Gastroesophageal sphincter (tissue), 3 donors: ENCODE results near the gene ZAR1L.

Experiments used
- CTCF ChIP-seq, 4 experiments: fragments of 200-600 bp in 2 of 4; fragments of 450-650 bp in 2 of 4; sonication (generic) in 1 of 4; IDR thresholded peaks; one replicate each; pipeline ENCODE4 v1.5.1; 2017 to 2019; ENCODE audit warnings: antibody characterized with exemption in 4 of 4, mild to moderate bottlenecking in 2 of 4, moderate library complexity in 2 of 4
- POLR2A ChIP-seq, 2 donors: fragments of 450-650 bp; IDR thresholded peaks; one replicate each; pipeline ENCODE4 v1.6.1; 2017; ENCODE audit warnings: antibody characterized with exemption in 2 of 2, mild to moderate bottlenecking in 2 of 2, moderate library complexity in 1 of 2
- POLR2AphosphoS5 ChIP-seq: sonication (generic); formaldehyde crosslinking; IDR thresholded peaks from one replicate; pipeline ENCODE4 v1.6.1; 2017; ENCODE audit warnings: antibody characterized with exemption

DNA sequence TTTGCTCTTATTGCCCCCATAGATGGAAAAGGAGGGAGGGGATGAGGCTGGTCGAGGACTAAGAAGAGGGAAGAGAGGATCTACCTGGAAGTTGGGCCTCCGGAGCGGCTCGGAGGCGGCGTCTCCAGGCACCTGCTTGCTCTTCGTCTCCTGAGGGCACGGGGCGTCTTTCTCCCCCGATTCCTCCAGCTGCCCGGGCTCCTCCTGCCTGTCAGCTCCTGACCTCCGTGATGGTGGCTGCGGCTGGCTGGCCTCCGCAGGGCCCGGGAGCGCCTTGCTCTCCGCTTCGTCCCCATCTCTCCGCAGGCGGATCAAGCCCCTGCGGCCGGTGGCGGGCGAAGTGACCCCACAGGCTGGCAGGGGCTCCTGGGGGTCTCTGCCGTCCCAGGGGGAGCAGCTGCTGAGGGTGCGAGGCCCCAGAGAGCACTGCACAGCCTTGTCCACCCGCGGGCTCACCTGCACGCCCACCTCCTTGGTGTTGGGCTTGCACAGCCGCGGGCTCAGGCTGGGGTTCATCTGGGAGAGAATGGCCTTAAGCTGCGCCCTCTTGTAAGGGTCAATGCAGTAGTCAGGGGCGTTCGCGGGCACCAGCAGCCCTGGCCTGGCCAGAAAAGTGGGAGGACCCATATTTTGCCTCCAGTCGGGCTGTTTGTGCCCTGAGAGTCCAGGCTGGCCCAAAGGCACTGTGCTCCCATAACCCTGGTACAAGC lies 3.8 kb downstream of the ZAR1L start:
- TF ChIP-seq CTCF (IDR thresholded peaks at IDR 0.05), result no peak
- TF ChIP-seq POLR2AphosphoS5, result no peak
- no peak for TF ChIP-seq POLR2A (IDR thresholded peaks at IDR 0.05)
